K562 (cell line): ENCODE measurements around the gene WDR54. TPM values are rescaled to one million over a fixed set of nuclear protein-coding genes. Genes with fewer than 3 reads are reported as not detected.

Experiments used
- ATAC-seq: fragments of 200-7000 bp; cut with Tn5 transposase; 3 replicates; pipeline ENCODE4 v1.9.1; 2020; ENCODE audit warnings: moderate library complexity
- BruUV-seq: library from RNA; stranded (reverse); fragments of 400-500 nt; replicated peaks from 2 replicates; lab custom pipeline; 2021; lab: Mats Ljungman, UMichigan
- CTCF ChIA-PET: fragments of 300-600 bp; formaldehyde crosslinking; extraction: SDS; loops from one replicate; lab custom pipeline; 2021; ENCODE audit warnings: low intra/inter-chr PET ratio; lab: Yijun Ruan, JAX
- POLR2A ChIA-PET: fragments of 300-600, 350-650 bp; sonication (Branson Sonifier 250); formaldehyde crosslinking; extraction: SDS; loops from one replicate; lab custom pipeline; 2021; ENCODE audit warnings: antibody characterized with exemption, inconsistent platforms; lab: Yijun Ruan, JAX
- DNase-seq, 4 experiments: peaks; one replicate each; pipeline versions ENCODE4 v3.0.0 to v3.0.0-alpha.2; 2011 to 2018; ENCODE audit warnings: low spot score in 3 of 4, mixed read lengths in 3 of 4; ENCODE audit errors: extremely low read depth in 1 of 4
- FAIRE-seq: peaks from 2 replicates; lab custom pipeline; 2011; peaks lifted over from hg19 to GRCh38; lab: Jason Lieb, UNC
- H2AFZ ChIP-seq: 2 replicates; pipeline ENCODE4 v1.6.0; 2011; ENCODE audit warnings: low read depth, low read length, control low read depth, inconsistent platforms
- H3K27ac ChIP-seq: fragments of 200-600 bp; 3 replicates; pipeline ENCODE4 v1.8.0; 2011; ENCODE audit warnings: low read depth, mild to moderate bottlenecking, control low read depth, inconsistent platforms, low read length, moderate library complexity, mixed read lengths; ENCODE audit errors: extremely low read depth
- H3K27me3 ChIP-seq, 2 experiments: fragments of 300-600 bp in 1 of 2; 2 replicates in 1 of 2; 3 replicates in 1 of 2; pipeline versions ENCODE4 v1.6.0 to v1.8.0; 2011; ENCODE audit warnings: inconsistent platforms in 2 of 2, low read length in 2 of 2, mild to moderate bottlenecking in 1 of 2, mixed read lengths in 1 of 2, moderate library complexity in 1 of 2; ENCODE audit not compliant: control insufficient read depth in 2 of 2, insufficient read depth in 2 of 2
- H3K36me3 ChIP-seq: fragments of 300-600 bp; 3 replicates; pipeline ENCODE4 v1.8.0; 2011; ENCODE audit warnings: mild to moderate bottlenecking, low read length, inconsistent platforms; ENCODE audit not compliant: control insufficient read depth, insufficient read depth
- H3K4me1 ChIP-seq, 2 experiments: fragments of 200-600 bp in 1 of 2; replicated peaks in 1 of 2; 2 replicates in 1 of 2; 3 replicates in 1 of 2; pipeline versions ENCODE4 v1.5.1 to v1.8.0; 2011; ENCODE audit warnings: inconsistent platforms in 2 of 2, low read length in 2 of 2, mild to moderate bottlenecking in 1 of 2, mixed read lengths in 1 of 2, moderate library complexity in 1 of 2; ENCODE audit not compliant: control insufficient read depth in 2 of 2, insufficient read depth in 2 of 2
- H3K4me2 ChIP-seq: 2 replicates; pipeline ENCODE4 v1.6.1; 2011; ENCODE audit warnings: low read length, control low read depth, inconsistent platforms, mixed read lengths; ENCODE audit not compliant: insufficient read depth
- H3K4me3 ChIP-seq: fragments of 200-600 bp; sonication (generic), shearing (Covaris generic); 2 replicates; pipeline ENCODE4 v1.5.1; 2016; ENCODE audit warnings: control low read depth, inconsistent platforms
- H3K79me2 ChIP-seq: fragments of 200-600 bp; 3 replicates; pipeline ENCODE4 v1.8.0; 2011; ENCODE audit warnings: low read length, inconsistent platforms; ENCODE audit not compliant: control insufficient read depth, insufficient read depth
- H3K9ac ChIP-seq, 2 experiments: 2 replicates each; pipeline versions ENCODE4 v1.6.0 to v1.6.1; 2011; ENCODE audit warnings: low read depth in 2 of 2, low read length in 2 of 2, control low read depth in 1 of 2, inconsistent platforms in 1 of 2, mild to moderate bottlenecking in 1 of 2, mixed read lengths in 1 of 2; ENCODE audit not compliant: insufficient read depth in 1 of 2
- H3K9me1 ChIP-seq: one replicate; pipeline ENCODE4 v1.6.0; 2011; ENCODE audit warnings: inconsistent platforms, mild to moderate bottlenecking, low read length, moderate library complexity; ENCODE audit not compliant: control insufficient read depth, insufficient read depth
- H3K9me3 ChIP-seq: replicated peaks from 2 replicates; pipeline ENCODE4 v1.5.1; 2011; ENCODE audit warnings: low read depth, low read length, inconsistent platforms; ENCODE audit not compliant: control insufficient read depth, insufficient read depth
- H4K20me1 ChIP-seq: replicated peaks from 2 replicates; pipeline ENCODE4 v1.6.1; 2011; ENCODE audit warnings: low read length, inconsistent platforms, mixed read lengths; ENCODE audit not compliant: control insufficient read depth, insufficient read depth
- BCOR ChIP-seq: fragments of 450-650 bp; IDR thresholded peaks from 2 replicates; pipeline ENCODE4 v1.6.1; 2016
- C11orf30 ChIP-seq: fragments of 450-650 bp; IDR thresholded peaks from 2 replicates; pipeline ENCODE4 v1.6.1; 2016; ENCODE audit warnings: low read depth, mild to moderate bottlenecking
- ETV5 ChIP-seq: sonication (generic); formaldehyde crosslinking; IDR thresholded peaks from 2 replicates; pipeline ENCODE4 v1.4.0; 2020; ENCODE audit warnings: low read depth, mild to moderate bottlenecking, missing genetic modification reagents
- EWSR1 ChIP-seq: fragments of 450-650 bp; IDR thresholded peaks from 2 replicates; pipeline ENCODE4 v1.6.1; 2018; ENCODE audit warnings: borderline replicate concordance, mild to moderate bottlenecking, low read depth, moderate library complexity; ENCODE audit not compliant: partially characterized antibody
- NFYB ChIP-seq: IDR thresholded peaks from 2 replicates; pipeline ENCODE4 v1.6.1; 2011; ENCODE audit warnings: mild to moderate bottlenecking, moderate library complexity; ENCODE audit not compliant: insufficient read length; ENCODE audit errors: extremely low read depth
- NR2C2 ChIP-seq, 2 experiments: fragments of 200-800 bp in 1 of 2; sonication (Bioruptor generic) in 1 of 2; sonication (generic) in 1 of 2; formaldehyde crosslinking in 1 of 2; IDR thresholded peaks; 2 replicates each; pipeline versions ENCODE4 v1.6.1 to v1.8.0; 2016 to 2022; ENCODE audit warnings: mild to moderate bottlenecking in 1 of 2, missing compliant biosample characterization in 1 of 2, missing genetic modification characterization in 1 of 2, missing genetic modification reagents in 1 of 2
- PHF20 ChIP-seq: fragments of 450-650 bp; IDR thresholded peaks from 2 replicates; pipeline ENCODE4 v1.6.1; 2018; ENCODE audit not compliant: partially characterized antibody
- POU5F1 ChIP-seq: fragments of 150-350 bp; IDR thresholded peaks from 2 replicates; pipeline ENCODE4 v1.6.1; 2014; ENCODE audit warnings: borderline replicate concordance, low read length, low read depth, mild to moderate bottlenecking; ENCODE audit not compliant: partially characterized antibody
- RBM22 ChIP-seq: fragments of 200-400 bp; formaldehyde crosslinking; IDR thresholded peaks from 2 replicates; pipeline ENCODE4 v1.6.1; 2018; ENCODE audit warnings: low read length, low read depth; ENCODE audit not compliant: poor library complexity, severe bottlenecking
- RFX7 ChIP-seq: fragments of 250-450 bp; sonication (Bioruptor Pico); IDR thresholded peaks from 2 replicates; pipeline ENCODE4 v1.5.1; 2021; ENCODE audit warnings: mild to moderate bottlenecking
- SAP30 ChIP-seq: fragments of 200-600 bp; sonication (generic); IDR thresholded peaks from 2 replicates; pipeline ENCODE4 v1.6.1; 2012; ENCODE audit warnings: borderline replicate concordance, low read depth, mild to moderate bottlenecking, moderate library complexity, low read length, control low read depth, inconsistent platforms; ENCODE audit not compliant: insufficient read depth, poor library complexity, severe bottlenecking
- SIN3A ChIP-seq, 2 experiments: fragments of 150-350 bp in 1 of 2; IDR thresholded peaks; 2 replicates each; pipeline ENCODE4 v1.6.1; 2011 to 2016; ENCODE audit warnings: borderline replicate concordance in 2 of 2, low read depth in 2 of 2, low read length in 2 of 2, mild to moderate bottlenecking in 2 of 2, moderate library complexity in 2 of 2; ENCODE audit not compliant: control insufficient read depth in 1 of 2
- TAL1 ChIP-seq: fragments of 450-650 bp; IDR thresholded peaks from 2 replicates; pipeline ENCODE4 v1.6.1; 2016; ENCODE audit warnings: mild to moderate bottlenecking
- ZNF23 ChIP-seq: fragments of 250-450 bp; sonication (Bioruptor Pico); IDR thresholded peaks from 2 replicates; pipeline ENCODE4 v1.4.0; 2020; ENCODE audit warnings: mild to moderate bottlenecking
- ZNF75A ChIP-seq: fragments of 450-650 bp; formaldehyde crosslinking; IDR thresholded peaks from 2 replicates; pipeline ENCODE4 v1.4.0; 2020; ENCODE audit warnings: mild to moderate bottlenecking
- WGBS: fragments of 100-300 bp; shearing (Covaris generic); methylation state at CpG from one replicate; pipeline ENCODE4 v1.1.6; 2016; ENCODE audit warnings: low coverage, mixed read lengths; ENCODE audit not compliant: insufficient coverage; ENCODE audit errors: missing lambda C conversion rate; 5-methylcytosine and 5-hydroxymethylcytosine counted together
- in situ Hi-C: fragments of 300-500 bp; cut with MboI; formaldehyde crosslinking; loops from 4 replicates; pipeline ENCODE4 v1.15.0; 2018; ENCODE audit warnings: inconsistent platforms, mixed read lengths
- intact Hi-C: fragments of 100-400 bp; cut with micrococcal nuclease; formaldehyde crosslinking; loops from 2 replicates; pipeline ENCODE4 v1.14.2; 2022
- polyA plus RNA-seq, 8 experiments: library from polyadenylated mRNA; depleted of rRNA in 4 of 8; stranded (reverse) in 5 of 8; unstranded in 3 of 8; fragments of >200 nt; fragmentation: Nextera tagmentation in 2 of 8; fragmentation: Illumina TruSeq in 1 of 8; extraction: Ambion mirVana in 2 of 8; extraction: Trizol in 1 of 8; gene quantifications; 2 replicates each; pipeline versions ENCODE4 v1.2.1 to v1.2.3, GENCODE V29; 2011 to 2014; ENCODE audit warnings: inconsistent platforms in 1 of 8, missing spikeins in 1 of 8
- total RNA-seq, 7 experiments: library from RNA; depleted of rRNA in 6 of 7; stranded (reverse); fragments of >200 nt in 6 of 7; fragmentation: Illumina TruSeq in 2 of 7; extraction: Trizol in 2 of 7; gene quantifications; 2 replicates each; pipeline versions ENCODE4 v1.2.1 to v1.2.3, GENCODE V29; 2011 to 2021; ENCODE audit warnings: low replicate concordance in 1 of 7
- TF ChIP-seq, protein P1 (sequence below): fragments of 450-650 bp; IDR thresholded peaks from 2 replicates; pipeline ENCODE4 v1.6.1; 2017; ENCODE audit warnings: antibody characterized with exemption, mild to moderate bottlenecking

The WDR54 gene
- total and polyA plus RNA-seq, 9 of the 15 experiments (the other 6 are each of a cell fraction or from before 2014, with no cell fraction given), result 5.2 to 15.2 (median 7.4) TPM

DNA sequence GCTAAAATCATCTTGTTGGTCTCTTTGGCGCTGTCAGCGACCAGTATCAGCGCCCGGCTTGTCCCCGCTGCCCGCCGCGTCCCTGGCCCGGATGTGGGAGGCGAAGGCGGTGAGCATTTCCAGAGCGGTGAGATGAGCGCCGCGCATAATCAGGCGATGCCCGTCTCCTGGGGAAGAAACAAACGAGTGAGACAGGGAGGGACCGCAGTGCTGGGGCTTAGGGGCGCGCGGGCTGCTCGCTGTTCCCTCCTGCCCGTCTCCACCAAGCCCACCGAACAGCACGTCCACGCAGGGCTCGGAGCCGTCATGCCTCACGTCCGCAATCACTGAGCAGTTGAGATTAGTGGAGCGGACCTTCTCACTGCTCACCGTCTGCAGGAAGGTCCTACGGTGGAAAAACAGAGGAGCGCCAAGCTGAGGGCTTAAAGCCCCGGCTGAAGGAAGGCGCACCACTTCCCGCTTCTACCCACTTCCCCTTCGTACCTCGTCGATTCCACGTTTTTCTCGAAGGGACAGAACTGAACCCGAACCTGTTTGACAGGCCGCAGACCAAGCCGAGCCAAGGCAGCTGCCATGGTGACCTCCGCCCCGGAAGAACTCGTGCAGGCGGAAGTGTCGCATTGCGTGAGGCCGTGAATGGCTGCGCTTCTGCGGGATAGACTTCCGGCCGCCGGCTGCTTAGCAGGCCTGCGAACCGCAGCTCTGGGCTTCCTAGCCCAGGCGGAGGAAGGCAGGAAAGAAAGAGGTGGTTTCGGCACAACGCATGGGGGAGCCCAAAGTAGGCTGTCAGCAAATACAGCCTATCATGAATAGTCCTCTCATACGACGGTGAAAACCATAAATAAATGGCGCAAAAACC, 50.8 kb downstream of the WDR54 start, which contains the start of gene MRPL53:
TSS of gene MRPL53 (minus strand) at position 595 of the 859 bp plus-strand sequence. CDS start at position 575, 20 bp downstream.
- POLR2A ChIA-PET, result interaction anchor here (0.6 to 4.0 kb wide), 6 partner anchors 10 to 1056 kb away, joined by 3 to 28 read pairs (median 4); partner anchors contain the start of genes AUP1, CCDC142, HTRA2 and TTC31
- DNase-seq (peak; percentile 80 to 97 (median 80)), ATAC-seq (peak; percentile 93), FAIRE-seq (peak; percentile 90)
- Histone ChIP-seq H3K36me3 (peaks cover 20% of the 10 kb centered on the region; the same call in 2 of the 3 replicates), H3K9me3 (no peaks in the 10 kb centered on the region), H3K9ac (peak within 1 kb of the TSS; percentile 88 to 95), H3K79me2 (peaks cover 13% of the 10 kb centered on the region; the same call in 2 of the 3 replicates), H3K4me3 (peak within 1 kb of the TSS; percentile 83), H2AFZ (peak within 1 kb of the TSS; percentile 97), H3K9me1 (peaks cover 4% of the 10 kb centered on the region), H3K4me1 (peaks cover 12 to 16% of the 10 kb centered on the region in 2 experiments; a peak in 3 of 5 replicates), H3K4me2 (peak within 1 kb of the TSS; percentile 99), H3K27me3 (no peaks in the 10 kb centered on the region), H4K20me1 (no peaks in the 10 kb centered on the region), H3K27ac (peak within 1 kb of the TSS; percentile 95)
- intact Hi-C loops, result loop anchor here (5.0 kb wide), 1 partner anchor 75 kb away; no protein-coding TSS in a partner anchor
- BruUV-seq, result TSS peak; percentile 91
- in situ Hi-C loops, result no loop called here
- CTCF ChIA-PET, result interaction anchor here (0.7 kb wide), 1 partner anchor 1887 kb away, joined by 3 read pairs; no protein-coding TSS in a partner anchor
- WGBS, result under 1% methylated on average over 59 of the region's 66 CpGs
- TF ChIP-seq RFX7 (CRISPR knock-in tag), result 0 out of 2 replicates have a peak, but pooled peaks have one; percentile 50
- TF ChIP-seq NR2C2 (CRISPR knock-in tag; IDR thresholded peaks at IDR 0.05), result peak; percentile 100
- peak; percentile 100 for TF ChIP-seq NR2C2 (tag; IDR thresholded peaks at IDR 0.05)
- TF ChIP-seq PHF20, result peak; percentile 99
- peak; percentile 78 for TF ChIP-seq SAP30
- peak; percentile 74 to 75; a peak in 1 of 4 replicates for TF ChIP-seq SIN3A (IDR thresholded peaks at IDR 0.05; ENCODE audit: borderline replicate concordance in 2 of 2, control insufficient read depth in 1 of 2, low read depth in 2 of 2, low read length in 2 of 2)
- TF ChIP-seq, protein P1, sequence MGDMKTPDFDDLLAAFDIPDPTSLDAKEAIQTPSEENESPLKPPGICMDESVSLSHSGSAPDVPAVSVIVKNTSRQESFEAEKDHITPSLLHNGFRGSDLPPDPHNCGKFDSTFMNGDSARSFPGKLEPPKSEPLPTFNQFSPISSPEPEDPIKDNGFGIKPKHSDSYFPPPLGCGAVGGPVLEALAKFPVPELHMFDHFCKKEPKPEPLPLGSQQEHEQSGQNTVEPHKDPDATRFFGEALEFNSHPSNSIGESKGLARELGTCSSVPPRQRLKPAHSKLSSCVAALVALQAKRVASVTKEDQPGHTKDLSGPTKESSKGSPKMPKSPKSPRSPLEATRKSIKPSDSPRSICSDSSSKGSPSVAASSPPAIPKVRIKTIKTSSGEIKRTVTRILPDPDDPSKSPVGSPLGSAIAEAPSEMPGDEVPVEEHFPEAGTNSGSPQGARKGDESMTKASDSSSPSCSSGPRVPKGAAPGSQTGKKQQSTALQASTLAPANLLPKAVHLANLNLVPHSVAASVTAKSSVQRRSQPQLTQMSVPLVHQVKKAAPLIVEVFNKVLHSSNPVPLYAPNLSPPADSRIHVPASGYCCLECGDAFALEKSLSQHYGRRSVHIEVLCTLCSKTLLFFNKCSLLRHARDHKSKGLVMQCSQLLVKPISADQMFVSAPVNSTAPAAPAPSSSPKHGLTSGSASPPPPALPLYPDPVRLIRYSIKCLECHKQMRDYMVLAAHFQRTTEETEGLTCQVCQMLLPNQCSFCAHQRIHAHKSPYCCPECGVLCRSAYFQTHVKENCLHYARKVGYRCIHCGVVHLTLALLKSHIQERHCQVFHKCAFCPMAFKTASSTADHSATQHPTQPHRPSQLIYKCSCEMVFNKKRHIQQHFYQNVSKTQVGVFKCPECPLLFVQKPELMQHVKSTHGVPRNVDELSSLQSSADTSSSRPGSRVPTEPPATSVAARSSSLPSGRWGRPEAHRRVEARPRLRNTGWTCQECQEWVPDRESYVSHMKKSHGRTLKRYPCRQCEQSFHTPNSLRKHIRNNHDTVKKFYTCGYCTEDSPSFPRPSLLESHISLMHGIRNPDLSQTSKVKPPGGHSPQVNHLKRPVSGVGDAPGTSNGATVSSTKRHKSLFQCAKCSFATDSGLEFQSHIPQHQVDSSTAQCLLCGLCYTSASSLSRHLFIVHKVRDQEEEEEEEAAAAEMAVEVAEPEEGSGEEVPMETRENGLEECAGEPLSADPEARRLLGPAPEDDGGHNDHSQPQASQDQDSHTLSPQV, result peak; percentile 87
- TF ChIP-seq NFYB, result no peak
- peak; percentile 98 for TF ChIP-seq C11orf30
- no peak for TF ChIP-seq TAL1
- 0 out of 2 replicates have a peak, but pooled peaks have one; percentile 6 for TF ChIP-seq ZNF23 (CRISPR knock-in tag)
- TF ChIP-seq BCOR, result 0 out of 2 replicates have a peak, but pooled peaks have one; percentile 36
- TF ChIP-seq EWSR1, result no peak
- no peak for TF ChIP-seq ZNF75A (CRISPR knock-in tag)
- peak; percentile 96 for TF ChIP-seq ETV5
- TF ChIP-seq POU5F1, result no peak
- peak; percentile 76 for TF ChIP-seq RBM22
